Measurements from ENCODE around the gene PLA2G1B.

Gene PLA2G1B

GRCh38 chr12:120327593-120327992 is at the start of gene PLA2G1B:
PLA2G1B (minus strand) TSS chr12:120327779; CDS start chr12:120327753, 26 bp downstream.
- DNase-seq (ENCODE audit: low read depth in 2 of 2) = no peak

- no peak for DNase-seq (ENCODE audit: low read depth in 2 of 2)
Observed at GRCh38 chr12:120376934-120377572, 49.5 kb upstream of the PLA2G1B start.

GRCh38 chr12:120376416-120376815 is 48.8 kb upstream of the PLA2G1B start:
- no peak for DNase-seq (ENCODE audit: low read depth in 2 of 2)

GRCh38 chr12:120376009-120376408 is 48.4 kb upstream of the PLA2G1B start:
- no peak for DNase-seq (ENCODE audit: low read depth in 2 of 2)

GRCh38 chr12:120373683-120374082 is 46.1 kb upstream of the PLA2G1B start:
- no peak for DNase-seq (ENCODE audit: low read depth in 2 of 2)

GRCh38 chr12:120370343-120371243 is 43.0 kb upstream of the PLA2G1B start:
- DNase-seq (ENCODE audit: low read depth in 2 of 2) = no peak

- DNase-seq (ENCODE audit: low read depth in 2 of 2) = no peak
Observed at GRCh38 chr12:120369603-120370342, 42.2 kb upstream of the PLA2G1B start.

- no peak for DNase-seq (ENCODE audit: low read depth in 2 of 2)
Observed at GRCh38 chr12:120368789-120369602, 41.4 kb upstream of the PLA2G1B start, which contains the start of gene MSI1. MSI1 (minus strand) TSS chr12:120369164; CDS start chr12:120369091, 73 bp downstream.

GRCh38 chr12:120367924-120368788 is 40.6 kb upstream of the PLA2G1B start:
- no peak for DNase-seq (ENCODE audit: low read depth in 2 of 2)

- DNase-seq (ENCODE audit: low read depth in 2 of 2) = no peak
Observed at GRCh38 chr12:120367233-120367923, 39.8 kb upstream of the PLA2G1B start.

- DNase-seq (ENCODE audit: low read depth in 2 of 2) = no peak
Observed at GRCh38 chr12:120366845-120367232, 39.3 kb upstream of the PLA2G1B start.

GRCh38 chr12:120366341-120366705 is 38.7 kb upstream of the PLA2G1B start:
- no peak for DNase-seq (ENCODE audit: low read depth in 2 of 2)

GRCh38 chr12:120365675-120366340 is 38.2 kb upstream of the PLA2G1B start:
- DNase-seq (ENCODE audit: low read depth in 2 of 2) = no peak

- DNase-seq (ENCODE audit: low read depth in 2 of 2) = no peak
Observed at GRCh38 chr12:120364487-120364886, 36.9 kb upstream of the PLA2G1B start.

GRCh38 chr12:120363274-120363855 is 35.8 kb upstream of the PLA2G1B start:
- no peak for DNase-seq (ENCODE audit: low read depth in 2 of 2)

GRCh38 chr12:120362516-120363273 is 35.1 kb upstream of the PLA2G1B start:
- DNase-seq (ENCODE audit: low read depth in 2 of 2) = no peak

- DNase-seq (ENCODE audit: low read depth in 2 of 2) = no peak
Observed at GRCh38 chr12:120361506-120362208, 34.1 kb upstream of the PLA2G1B start.

- no peak for DNase-seq (ENCODE audit: low read depth in 2 of 2)
Observed at GRCh38 chr12:120359128-120359527, 31.5 kb upstream of the PLA2G1B start.

All from stimulated activated CD8-positive, alpha-beta memory T cell treated with anti-CD3 and anti-CD28 coated beads, Interleukin-2, amount 100 ng/mL, for 48 hours (primary cell).